ENCODE measurements around the gene RGL1. TPM values are rescaled to one million over a fixed set of nuclear protein-coding genes. Genes with fewer than 3 reads are reported as not detected.

RGL1 gene
- total RNA-seq, 1 experiment from 2014 or later, result 0.91 TPM

DNA sequence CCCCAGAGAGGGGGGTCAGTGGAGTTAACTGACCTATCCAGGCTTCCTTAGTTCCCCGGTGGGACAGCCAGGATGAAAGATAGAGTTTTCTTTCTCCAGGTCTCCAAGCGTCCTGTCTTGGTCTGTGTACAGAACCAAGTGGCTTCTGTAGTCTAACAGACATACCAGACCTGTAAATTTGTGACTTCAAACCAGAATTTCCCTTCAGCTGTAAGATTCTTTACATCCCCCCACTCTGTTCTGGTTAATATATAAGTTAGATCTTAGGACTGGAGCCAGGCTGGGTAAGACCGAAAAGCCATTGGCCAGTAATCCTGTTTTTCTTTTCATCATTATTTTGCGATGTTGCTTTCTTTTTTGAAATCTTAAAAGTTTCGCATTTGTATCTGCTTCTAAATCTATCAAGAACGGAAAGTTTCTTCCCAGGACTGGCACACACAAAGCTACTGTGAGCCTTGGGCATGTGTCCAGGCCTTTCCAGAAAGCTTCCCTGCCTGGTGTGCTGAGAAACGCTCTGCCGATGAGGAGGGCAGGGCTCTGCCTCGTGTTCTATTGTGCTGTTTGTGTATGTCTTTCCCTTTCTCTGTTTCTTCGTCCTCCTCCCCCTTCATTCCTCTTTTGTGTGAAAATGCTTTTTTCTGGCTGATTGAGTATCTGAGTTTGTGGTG lies 72.3 kb downstream of the RGL1 start:
- no peak for DNase-seq (ENCODE audit: low read depth)
- in situ Hi-C loops (cut with HindIII; ENCODE audit: low pct_unique_long_range_greater_than_20kb, low sequenced_read_pairs), result no loop called here

DNA sequence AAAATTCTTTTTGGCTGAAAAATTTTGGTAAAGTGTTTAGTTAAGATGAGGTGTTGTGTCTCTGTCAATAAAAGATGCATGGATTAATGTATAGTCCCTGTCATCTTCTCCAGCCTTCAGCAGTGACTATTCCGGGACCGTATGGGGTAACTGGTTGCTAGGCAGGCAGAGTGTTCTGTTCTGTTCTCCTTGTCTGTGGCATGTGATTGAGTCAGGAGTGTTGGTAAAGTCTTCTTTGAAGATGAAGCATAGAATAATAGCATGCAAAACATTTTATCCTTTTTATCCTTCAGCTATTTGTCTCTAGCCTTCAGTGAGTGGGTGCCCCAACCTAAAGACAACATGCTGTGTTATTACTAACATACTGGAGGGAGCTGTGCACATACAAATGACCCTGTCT lies 74.6 kb downstream of the RGL1 start:
- in situ Hi-C loops (cut with HindIII; ENCODE audit: low pct_unique_long_range_greater_than_20kb, low sequenced_read_pairs), result no loop called here
- DNase-seq (ENCODE audit: low read depth), result no peak

DNA sequence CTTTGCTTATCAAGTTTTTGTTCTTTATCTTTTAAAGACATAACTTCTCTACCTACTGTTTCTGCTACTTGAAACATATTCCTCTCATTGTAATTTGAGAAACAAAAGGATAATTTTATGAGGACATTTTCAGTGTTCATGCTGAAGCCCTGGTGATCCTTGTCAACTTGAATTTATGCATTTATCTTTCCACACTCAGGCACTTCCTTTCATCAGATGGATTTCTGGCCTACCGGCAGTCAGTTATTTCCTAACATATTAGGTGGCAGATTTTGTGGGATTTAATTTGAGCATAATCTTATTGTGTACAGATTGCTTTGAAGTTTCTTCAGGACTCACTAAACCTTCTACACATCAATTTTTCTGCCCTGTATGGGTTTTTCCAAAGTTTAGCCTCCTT lies 75.0 kb downstream of the RGL1 start:
- in situ Hi-C loops (cut with HindIII; ENCODE audit: low pct_unique_long_range_greater_than_20kb, low sequenced_read_pairs), result no loop called here

DNA sequence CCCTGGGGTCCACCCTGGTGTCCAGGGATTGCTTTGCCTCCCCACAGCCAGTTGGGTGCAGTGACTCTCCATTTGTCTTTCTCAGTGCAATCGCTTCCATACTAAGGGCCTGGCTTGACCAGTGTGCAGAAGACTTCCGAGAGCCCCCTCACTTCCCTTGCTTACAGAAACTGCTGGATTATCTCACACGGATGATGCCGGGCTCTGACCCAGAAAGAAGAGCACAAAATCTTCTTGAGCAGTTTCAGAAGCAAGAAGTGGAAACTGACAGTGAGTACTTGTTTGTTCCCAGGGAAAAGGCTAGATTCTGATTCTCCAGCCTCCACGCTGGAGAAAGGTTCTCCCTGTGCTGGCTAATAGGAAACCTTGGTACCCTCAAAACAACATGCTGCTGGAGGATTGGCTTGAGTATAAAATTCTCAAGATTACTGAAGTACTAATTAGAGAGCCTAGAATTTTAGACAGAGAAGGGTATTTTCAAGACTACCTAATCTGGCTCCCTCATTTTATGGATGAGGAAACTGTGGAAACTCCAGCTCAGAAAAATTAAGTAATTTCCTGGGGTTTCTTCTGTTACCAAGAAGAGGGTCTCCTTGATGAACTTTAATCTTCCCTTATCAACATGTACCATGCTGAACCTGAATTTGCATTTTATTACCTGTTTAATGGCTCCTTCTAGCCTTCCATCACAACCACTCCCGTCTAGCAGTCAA lies 75.8 kb downstream of the RGL1 start:
- DNase-seq (ENCODE audit: low read depth), result no peak
- in situ Hi-C loops (cut with HindIII; ENCODE audit: low pct_unique_long_range_greater_than_20kb, low sequenced_read_pairs), result no loop called here

More for the DNA sequence above, 75.0 kb downstream of the RGL1 start:
- no peak for DNase-seq (ENCODE audit: low read depth)

DNA sequence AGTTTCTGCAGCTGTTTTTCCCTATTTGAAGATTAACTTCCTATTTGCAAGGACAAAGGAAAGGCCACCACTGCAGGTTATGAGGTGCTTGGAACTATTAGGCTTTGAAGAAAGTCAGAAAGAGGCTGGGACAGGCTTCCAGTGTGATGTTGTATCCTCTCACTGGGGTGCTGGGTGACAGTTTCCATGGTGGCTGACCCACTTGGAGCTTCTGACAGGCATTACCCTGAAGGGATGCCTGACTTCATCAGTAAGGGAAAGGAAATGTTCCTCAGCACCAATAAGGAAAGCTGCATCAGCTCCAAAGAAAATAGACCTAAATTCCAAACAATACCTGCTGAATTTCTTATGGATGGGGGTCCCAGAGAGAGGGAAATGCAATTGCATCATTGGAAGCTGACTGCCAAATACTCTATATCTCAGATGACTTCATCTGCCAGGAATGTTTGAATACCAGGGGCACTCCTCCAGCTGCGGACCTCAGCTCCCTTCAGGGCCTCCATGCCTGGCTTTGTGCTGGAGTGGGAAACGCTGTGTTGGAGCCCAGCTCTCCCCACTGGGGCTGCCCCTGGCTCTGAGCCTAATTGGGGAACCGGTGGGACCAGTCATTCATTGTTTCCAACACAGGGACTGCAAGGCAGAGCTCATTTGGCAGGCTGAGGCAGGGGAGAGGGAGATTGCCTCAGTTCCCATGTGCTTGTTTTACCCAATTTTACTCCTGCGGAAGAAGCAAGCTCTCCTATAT lies 76.6 kb downstream of the RGL1 start:
- DNase-seq (ENCODE audit: low read depth), result no peak
- in situ Hi-C loops (cut with HindIII; ENCODE audit: low pct_unique_long_range_greater_than_20kb, low sequenced_read_pairs), result no loop called here

DNA sequence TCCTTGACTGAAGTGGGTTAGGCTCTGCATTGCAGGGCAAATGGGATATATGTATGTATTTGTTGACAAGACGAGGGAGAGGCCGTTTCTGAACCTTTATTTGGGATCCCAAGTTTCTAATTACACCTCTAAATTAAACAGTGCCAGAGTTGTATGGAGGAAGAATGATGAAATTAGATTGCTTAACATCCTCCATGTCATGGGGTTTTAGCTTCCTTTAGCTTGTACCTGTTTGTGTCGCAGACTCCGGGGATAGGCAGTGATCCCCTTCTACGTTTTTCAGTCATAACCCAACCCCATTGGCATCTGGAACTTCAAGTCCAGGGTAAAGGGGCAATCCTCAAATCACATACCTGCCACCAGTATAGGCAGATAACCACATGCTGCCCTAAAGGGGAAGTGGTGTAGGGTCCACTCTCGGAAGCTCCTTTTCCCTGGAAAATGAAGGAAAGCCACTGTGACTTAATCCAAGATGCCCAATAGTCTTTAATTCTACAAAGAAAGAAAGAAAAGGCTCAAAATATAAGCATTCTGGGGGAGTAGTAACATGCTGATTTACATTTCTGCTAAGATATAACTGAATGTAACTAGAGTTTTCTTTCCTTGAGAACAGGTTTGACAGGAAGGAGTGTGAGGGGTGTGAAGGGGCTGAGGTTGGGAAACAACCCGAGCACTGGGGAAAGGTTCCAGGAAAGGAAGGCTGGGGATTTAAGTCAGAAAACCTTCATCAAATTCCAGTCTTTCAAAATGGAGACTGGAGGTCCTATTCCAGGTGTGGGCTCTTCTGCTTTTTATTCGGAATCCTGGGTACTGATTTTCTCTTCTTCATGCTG lies 77.6 kb downstream of the RGL1 start:
- in situ Hi-C loops (cut with HindIII; ENCODE audit: low pct_unique_long_range_greater_than_20kb, low sequenced_read_pairs), result no loop called here
- DNase-seq (ENCODE audit: low read depth), result no peak

DNA sequence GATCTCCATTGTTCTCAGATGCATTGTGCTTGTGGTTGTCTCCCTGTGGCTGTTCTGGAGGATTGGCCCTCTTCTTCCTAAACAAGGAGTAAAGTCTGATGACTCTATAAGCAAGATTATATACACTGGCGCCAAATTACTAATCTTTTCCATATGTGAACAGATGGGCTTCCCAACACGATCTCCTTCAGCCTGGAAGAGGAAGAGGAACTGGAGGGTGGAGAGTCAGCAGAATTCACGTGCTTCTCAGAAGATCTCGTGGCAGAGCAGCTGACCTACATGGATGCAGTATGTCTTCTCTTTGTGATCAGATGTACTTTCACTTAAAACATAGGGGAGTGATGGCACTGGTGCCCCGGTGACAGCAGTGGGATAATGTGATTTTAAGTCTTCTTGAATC lies 78.7 kb downstream of the RGL1 start:
- DNase-seq (ENCODE audit: low read depth), result no peak
- in situ Hi-C loops (cut with HindIII; ENCODE audit: low pct_unique_long_range_greater_than_20kb, low sequenced_read_pairs), result no loop called here

DNA sequence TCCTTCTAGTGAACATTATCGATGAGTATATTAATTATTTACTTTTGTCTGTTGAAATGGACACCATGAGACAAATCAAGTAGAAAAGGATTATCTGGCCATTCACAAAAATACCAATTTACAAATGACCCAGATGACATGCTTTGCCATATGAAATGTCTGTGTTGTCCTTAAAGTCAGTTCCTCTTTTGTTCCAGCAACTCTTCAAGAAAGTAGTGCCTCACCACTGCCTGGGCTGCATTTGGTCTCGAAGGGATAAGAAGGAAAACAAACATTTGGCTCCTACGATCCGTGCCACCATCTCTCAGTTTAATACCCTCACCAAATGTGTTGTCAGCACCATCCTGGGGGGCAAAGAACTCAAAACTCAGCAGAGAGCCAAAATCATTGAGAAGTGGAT lies 79.6 kb downstream of the RGL1 start:
- no peak for DNase-seq (ENCODE audit: low read depth)
- in situ Hi-C loops (cut with HindIII; ENCODE audit: low pct_unique_long_range_greater_than_20kb, low sequenced_read_pairs), result no loop called here

DNA sequence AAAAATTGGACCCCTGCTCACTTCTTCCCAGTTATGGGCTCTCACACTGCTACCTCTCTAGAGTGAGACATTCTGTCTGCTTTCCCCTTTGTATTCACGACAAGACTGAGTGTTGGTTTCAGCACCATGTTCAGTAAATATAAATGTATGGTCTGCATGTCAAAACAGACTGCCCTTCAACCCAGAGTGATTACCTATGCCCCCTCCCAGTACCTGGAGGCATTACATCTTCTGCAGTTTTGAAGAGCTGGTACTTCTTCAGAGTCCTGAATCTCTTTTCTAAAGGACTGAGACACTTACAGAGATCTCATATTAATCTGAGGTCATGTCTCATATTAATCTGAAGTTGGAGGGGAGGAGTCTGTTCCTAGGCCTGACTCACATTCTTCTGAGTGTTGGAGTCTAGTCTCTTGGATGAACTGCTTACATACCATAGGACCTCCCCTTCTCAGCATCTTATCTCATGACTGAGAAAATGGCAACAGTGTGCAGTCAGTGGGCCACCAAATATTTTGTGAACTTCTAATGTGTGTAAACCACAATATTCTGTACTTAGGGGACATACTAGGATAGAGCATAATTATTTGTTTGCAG lies 80.3 kb downstream of the RGL1 start:
- in situ Hi-C loops (cut with HindIII; ENCODE audit: low pct_unique_long_range_greater_than_20kb, low sequenced_read_pairs), result no loop called here
- no peak for DNase-seq (ENCODE audit: low read depth)

DNA sequence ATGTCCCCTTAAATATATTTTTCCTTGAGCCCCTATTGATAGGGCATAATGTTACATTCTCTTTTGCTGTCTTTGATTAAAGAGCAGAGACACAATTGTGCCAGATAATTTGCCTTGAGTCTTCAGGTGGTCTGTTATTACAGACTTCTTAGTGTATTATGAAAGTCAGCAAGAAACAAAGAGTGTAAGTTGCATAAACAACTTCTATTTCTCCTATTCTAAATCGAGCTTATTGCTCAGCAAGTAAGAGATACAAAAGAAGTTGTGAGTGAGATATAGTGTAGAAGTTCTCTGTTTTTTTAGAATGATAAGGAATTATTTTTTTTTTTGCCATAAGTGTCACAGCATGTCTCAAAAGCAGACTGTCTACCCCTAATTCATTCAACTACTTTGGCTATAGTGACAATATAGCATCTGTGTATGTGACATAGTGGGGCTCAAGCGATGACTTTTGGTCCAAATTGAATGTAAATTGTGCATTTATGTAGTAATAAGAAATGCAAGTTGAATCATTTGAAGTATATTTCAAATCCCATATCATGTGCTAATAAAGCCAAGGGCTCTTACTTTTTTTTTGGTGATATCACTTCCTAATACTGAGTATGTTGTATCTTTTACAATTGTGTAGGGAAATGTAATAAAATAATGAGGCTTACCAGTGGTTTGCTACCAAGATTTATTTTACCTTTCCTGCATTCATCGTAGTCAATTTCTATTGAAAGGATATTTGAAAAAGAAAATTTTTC lies 81.3 kb downstream of the RGL1 start:
- in situ Hi-C loops (cut with HindIII; ENCODE audit: low pct_unique_long_range_greater_than_20kb, low sequenced_read_pairs), result no loop called here
- no peak for DNase-seq (ENCODE audit: low read depth)

DNA sequence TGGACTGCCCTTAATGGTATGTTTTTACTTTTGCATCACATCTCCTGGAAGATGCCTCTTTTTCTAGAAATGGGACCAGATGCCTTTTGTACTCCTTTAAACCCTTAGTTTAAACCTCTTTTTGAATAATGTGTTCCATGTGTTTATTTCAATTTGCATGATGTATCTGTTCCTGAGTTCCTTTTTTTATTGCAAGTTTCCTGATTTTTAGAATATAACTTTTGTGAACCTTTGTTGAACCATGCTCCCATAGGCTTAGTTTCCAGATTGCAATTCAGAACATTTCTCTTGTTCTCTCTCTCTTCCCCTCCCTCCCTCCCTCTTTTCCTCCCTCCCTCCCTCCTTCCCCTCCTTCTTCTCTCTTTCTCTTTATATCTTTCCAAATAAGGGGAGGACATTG lies 81.9 kb downstream of the RGL1 start:
- no peak for DNase-seq (ENCODE audit: low read depth)
- in situ Hi-C loops (cut with HindIII; ENCODE audit: low pct_unique_long_range_greater_than_20kb, low sequenced_read_pairs), result no loop called here

DNA sequence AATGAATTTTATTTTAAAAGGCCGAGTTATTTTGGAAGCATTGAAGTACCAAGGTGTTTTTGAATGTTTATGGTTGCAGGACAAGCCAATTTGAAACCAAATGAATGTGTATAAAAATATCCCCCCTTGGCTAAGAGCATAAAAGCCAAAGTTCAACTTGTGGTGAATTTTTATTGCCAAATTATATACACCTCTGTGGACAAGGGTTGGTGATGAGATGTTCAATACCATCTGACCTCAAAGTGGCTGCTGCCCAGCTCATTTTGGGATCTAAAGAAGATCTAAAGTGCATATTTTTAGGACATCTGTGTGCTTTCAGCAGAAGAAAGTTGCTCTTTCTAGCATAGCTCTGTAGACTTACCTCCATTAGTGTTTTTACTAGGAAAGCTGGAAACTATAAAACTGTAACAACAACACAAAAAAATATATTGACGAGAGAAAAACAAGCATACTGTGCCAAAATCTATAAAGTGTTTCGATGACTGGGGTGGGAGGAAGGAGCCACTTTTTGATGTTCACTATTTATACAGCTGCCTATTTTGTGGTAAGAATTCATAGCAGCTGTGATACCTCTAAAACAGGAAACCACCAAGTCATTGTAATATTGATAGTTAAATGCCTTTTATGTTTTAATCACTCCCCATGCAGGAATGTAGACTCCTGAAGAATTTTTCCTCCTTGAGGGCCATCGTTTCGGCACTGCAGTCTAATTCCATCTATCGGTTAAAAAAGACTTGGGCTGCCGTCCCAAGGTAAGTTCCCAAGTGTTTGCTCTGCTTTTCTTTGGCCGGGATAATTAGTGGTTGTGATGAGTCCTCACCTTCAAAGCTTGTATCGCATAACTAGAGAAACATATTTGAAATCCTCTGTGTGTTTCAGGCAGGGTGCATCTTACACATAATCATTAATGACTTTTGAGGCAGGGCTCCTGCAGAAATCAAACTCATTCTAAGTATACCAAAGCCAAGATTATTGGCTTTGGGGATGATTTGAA lies 83.2 kb downstream of the RGL1 start:
- DNase-seq (ENCODE audit: low read depth), result no peak
- in situ Hi-C loops (cut with HindIII; ENCODE audit: low pct_unique_long_range_greater_than_20kb, low sequenced_read_pairs), result no loop called here

DNA sequence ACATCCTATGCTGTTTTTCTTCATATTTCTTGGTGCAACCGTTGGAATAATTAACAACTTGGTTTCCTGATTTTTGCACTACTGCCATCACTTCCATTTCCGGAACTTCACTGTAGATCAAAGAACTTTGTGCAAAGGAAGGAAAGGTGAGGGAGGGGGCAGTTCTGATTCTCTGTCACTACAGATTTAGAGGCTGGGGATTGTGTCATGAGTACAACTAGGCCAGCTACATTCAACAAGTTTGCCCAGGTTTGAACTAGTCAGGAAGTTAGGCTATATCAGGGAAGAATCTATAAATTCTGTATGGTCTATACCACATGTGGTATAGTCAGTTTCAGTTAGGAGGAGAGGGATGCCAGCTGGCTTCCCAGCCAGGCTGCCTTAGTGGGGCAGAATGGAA lies 84.2 kb downstream of the RGL1 start:
- in situ Hi-C loops (cut with HindIII; ENCODE audit: low pct_unique_long_range_greater_than_20kb, low sequenced_read_pairs), result no loop called here
- DNase-seq (ENCODE audit: low read depth), result no peak

DNA sequence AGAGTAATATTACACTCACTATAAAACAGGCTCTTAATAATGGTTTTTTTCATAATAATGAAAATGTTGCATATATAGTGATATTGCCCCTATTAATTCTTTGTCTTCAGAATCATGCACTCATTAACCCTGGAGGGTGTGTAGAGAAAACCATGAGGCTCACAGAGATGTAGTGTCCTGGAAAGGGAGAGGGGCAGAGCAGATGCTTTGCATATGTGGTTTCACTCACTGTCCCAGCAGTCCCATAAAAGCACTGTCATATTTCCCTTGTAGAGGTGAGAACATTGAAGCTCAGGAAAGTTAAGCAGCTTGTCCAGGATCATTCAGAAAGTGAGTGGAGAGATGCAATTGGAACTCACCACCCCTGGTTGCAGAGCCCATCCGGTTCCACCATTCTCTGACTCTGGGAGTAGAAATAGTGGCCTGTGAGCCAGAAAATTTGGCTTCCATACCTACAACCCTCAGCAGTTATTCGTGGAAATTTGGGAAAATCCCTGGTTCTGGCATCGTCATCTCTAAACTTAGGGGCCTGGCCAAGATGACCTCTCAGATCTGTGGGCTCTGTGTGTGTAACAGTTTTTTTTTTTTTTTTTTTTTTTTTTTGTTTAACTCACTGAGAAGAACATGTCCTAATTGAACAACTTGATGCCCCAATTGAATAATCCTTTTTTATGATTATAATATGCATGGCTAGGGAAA lies 86.4 kb downstream of the RGL1 start:
- DNase-seq (ENCODE audit: low read depth), result no peak
- in situ Hi-C loops (cut with HindIII; ENCODE audit: low pct_unique_long_range_greater_than_20kb, low sequenced_read_pairs), result no loop called here

DNA sequence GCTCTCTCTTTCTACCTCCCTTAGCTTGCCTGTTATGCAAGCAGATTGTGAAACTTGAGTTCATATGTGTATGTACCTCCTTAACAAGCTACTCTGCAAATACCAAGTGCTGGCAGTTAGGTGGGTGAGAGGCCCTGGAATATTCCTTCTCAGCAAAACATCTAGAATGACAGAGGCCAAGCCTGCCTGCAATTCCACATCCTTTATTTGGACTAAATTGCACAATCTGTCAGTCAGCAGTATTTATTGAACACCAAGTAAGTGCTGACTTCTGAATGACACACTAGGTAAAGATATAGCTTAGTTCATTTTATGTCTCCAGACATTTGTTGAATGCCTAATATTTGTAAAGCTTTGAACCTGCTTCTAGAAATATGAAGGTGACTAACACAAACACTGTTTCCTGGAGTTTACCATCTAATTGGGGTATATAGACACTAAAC lies 87.5 kb downstream of the RGL1 start:
- DNase-seq (ENCODE audit: low read depth), result no peak
- in situ Hi-C loops (cut with HindIII; ENCODE audit: low pct_unique_long_range_greater_than_20kb, low sequenced_read_pairs), result no loop called here

Data from Caki2 (cell line).